IPS-15b (cell line): ENCODE data around the gene DCAF6.

Source experiments
- H3K27me3 ChIP-seq: one replicate; pipeline ENCODE4 v1.6.1; 2013; ENCODE audit warnings: low read length; ENCODE audit not compliant: control insufficient read depth, insufficient read depth
- H3K36me3 ChIP-seq: one replicate; pipeline ENCODE4 v1.6.1; 2013; ENCODE audit warnings: low read length; ENCODE audit not compliant: control insufficient read depth, insufficient read depth
- H3K4me1 ChIP-seq: one replicate; pipeline ENCODE4 v1.6.1; 2013; ENCODE audit warnings: mild to moderate bottlenecking, low read length; ENCODE audit not compliant: control insufficient read depth, insufficient read depth
- H3K4me3 ChIP-seq: one replicate; pipeline ENCODE4 v1.5.1; 2013; ENCODE audit warnings: low read depth, low read length
- H3K9ac ChIP-seq: one replicate; pipeline ENCODE4 v1.6.1; 2013; ENCODE audit warnings: low read depth, mild to moderate bottlenecking, low read length
- H3K9me3 ChIP-seq: one replicate; pipeline ENCODE4 v1.6.1; 2013; ENCODE audit warnings: mild to moderate bottlenecking, low read length; ENCODE audit not compliant: control insufficient read depth, insufficient read depth

Gene DCAF6

DNA sequence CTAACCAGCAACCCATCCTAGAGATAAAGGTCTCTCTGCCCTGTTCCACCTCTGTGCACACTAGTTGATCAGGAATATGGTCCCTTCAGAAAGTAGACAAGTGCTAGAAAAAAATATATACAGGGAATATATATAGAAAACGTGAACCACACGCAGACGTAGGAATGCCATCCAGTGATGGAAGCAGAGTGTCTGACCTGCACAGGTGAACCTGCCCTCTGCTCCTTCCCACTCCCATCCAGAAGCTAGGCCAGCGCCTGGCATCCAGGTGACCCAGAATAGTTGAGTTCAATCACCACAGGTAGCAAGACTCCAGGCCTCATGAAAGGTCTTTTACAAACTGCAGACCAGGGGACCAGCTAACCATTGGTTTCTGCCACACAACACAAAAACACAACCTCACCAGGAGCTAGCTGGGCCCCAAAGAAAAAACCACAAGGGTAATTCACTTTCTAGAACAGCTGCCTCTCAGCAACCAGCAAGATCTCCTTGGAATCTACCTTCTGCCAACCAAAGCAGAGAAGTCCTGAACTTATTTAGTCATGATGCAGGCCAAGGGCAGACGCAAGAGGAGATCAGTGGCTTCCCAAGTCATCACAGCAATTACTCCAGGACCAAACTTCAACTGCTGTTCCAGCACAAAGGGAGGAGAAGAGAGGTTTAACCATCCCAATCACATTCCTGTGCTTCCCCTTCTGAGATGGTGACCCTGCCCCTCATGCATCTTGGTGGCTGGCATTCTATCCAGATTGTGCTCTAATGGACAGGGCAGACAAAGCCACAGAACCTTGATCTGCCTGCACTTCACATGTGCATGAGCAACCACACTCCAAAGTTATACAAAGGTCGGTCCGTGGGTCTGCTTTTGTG, 147.2 kb downstream of the DCAF6 start:
- Histone ChIP-seq H3K9me3 (no peaks in the 10 kb centered on the region), H3K27me3 (no peaks in the 10 kb centered on the region), H3K36me3 (no peaks in the 10 kb centered on the region), H3K9ac (no peak overlapping the region), H3K4me3 (no peak overlapping the region), H3K4me1 (peaks cover 2% of the 10 kb centered on the region)

DNA sequence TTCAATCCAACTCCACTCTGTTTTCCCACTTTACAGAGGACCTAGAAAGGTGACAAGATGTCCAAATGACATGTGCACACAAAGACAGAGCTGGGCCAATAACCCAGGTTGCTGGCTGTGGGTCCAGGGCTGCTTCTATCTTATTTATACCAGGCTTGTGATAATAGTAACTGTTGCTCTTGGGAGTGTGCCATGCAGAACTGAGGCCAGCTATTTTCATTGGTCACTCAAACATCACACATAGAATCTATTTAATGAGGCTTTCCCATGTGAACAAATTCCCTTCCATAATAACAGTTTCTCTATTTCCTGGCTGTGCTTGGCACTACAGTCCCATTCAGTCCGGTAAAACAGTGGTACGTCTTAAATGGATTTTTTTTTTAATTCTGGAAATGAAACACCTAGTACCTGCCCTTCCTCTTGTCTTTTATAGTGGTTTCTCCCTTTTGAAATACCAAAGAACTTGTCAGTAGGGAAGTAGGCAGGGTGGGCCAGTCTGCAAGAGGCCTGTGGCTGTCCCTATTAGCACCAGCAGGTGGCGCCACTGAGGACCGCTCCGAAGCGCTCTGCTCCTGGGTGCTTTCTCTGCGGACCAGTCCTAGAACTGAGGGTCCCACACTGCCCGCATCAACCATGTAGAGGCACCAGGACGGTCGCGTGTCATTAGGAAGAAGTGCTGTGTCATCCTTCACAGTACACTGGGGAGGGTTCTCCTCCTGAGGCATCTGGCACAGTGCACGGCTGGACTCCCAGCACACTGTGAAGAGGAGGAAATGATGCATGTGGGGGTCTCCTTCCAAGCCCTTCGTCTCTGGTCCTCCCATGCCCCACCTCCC, 148.1 kb downstream of the DCAF6 start:
- Histone ChIP-seq H3K27me3 (no peaks in the 10 kb centered on the region), H3K9me3 (no peaks in the 10 kb centered on the region), H3K4me3 (no peak overlapping the region), H3K9ac (no peak overlapping the region), H3K4me1 (peaks cover 2% of the 10 kb centered on the region), H3K36me3 (no peaks in the 10 kb centered on the region)

DNA sequence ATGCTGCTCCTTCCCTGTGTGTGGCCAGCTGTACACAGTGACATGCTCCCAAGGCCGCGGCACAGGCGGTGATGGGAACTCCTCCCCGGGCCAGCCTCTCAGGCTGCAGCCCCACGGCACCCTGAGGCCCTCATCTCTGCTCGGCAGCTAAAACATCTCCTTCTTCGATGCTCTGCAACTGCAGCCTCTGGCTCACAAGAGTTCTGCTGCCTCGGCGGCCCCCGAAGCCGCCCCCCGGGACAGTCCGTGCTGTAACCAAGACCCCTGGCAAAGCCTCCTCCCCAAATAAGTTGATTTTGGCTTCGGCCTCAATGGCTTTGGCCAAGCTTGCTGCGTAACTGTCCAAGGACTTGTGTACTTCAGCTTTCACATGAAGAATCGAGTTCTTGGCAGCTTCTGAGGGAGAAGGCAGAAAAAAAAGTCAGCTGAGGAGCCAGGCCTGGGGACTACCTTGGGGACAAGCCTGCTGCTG, 149.0 kb downstream of the DCAF6 start:
- H3K27me3 ChIP-seq: no peaks in the 10 kb centered on the region
- H3K9me3 ChIP-seq: no peaks in the 10 kb centered on the region
- peaks cover 2% of the 10 kb centered on the region for H3K4me1 ChIP-seq
- H3K4me3 ChIP-seq: no peak overlapping the region
- no peak overlapping the region for H3K9ac ChIP-seq
- H3K36me3 ChIP-seq: no peaks in the 10 kb centered on the region

DNA sequence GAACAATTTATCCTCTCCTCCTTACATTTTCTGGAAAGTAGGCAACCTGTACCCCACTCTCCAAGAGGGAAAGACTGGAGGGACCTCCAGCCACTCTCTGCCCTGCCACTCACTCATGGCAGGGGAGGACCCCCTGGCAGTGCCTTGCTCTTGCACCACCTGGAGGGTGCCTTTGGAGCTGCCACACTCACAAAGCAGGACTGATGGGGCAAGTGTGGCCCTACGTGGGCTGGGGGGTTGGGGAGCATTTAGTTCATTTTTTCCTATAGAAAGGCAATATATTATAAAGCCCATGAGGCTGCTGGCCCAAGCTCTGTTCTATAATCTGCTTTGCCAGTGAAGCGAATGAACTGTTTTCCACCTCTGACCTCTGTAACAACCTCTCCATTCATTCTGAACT, 150.0 kb downstream of the DCAF6 start:
- H3K4me1 ChIP-seq: peaks cover 2% of the 10 kb centered on the region
- H3K9me3 ChIP-seq: no peaks in the 10 kb centered on the region
- no peaks in the 10 kb centered on the region for H3K27me3 ChIP-seq
- no peaks in the 10 kb centered on the region for H3K36me3 ChIP-seq
- no peak overlapping the region for H3K9ac ChIP-seq
- no peak overlapping the region for H3K4me3 ChIP-seq

DNA sequence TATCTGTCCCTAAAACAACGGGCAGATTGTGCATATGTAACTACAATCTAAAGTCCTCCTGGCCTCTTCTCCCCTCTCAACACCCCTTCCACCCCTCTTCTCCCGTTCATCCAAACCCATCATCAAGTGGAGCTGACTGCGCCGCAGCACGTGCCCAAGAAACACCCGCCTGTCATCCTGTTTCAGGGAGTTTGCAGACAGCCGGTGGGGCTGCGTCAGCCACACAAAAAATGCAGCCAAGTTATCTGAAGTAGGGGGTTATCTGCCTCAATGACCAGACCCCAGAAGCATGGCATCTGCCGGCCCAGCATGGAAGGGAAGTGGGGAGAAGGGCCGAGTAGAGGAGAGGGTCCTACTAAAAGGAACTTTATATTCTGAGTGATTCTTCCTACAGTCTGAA, 151.2 kb downstream of the DCAF6 start:
- Histone ChIP-seq H3K4me3 (no peak overlapping the region), H3K9ac (no peak overlapping the region), H3K36me3 (no peaks in the 10 kb centered on the region), H3K27me3 (no peaks in the 10 kb centered on the region), H3K9me3 (no peaks in the 10 kb centered on the region), H3K4me1 (peaks cover 4% of the 10 kb centered on the region)

DNA sequence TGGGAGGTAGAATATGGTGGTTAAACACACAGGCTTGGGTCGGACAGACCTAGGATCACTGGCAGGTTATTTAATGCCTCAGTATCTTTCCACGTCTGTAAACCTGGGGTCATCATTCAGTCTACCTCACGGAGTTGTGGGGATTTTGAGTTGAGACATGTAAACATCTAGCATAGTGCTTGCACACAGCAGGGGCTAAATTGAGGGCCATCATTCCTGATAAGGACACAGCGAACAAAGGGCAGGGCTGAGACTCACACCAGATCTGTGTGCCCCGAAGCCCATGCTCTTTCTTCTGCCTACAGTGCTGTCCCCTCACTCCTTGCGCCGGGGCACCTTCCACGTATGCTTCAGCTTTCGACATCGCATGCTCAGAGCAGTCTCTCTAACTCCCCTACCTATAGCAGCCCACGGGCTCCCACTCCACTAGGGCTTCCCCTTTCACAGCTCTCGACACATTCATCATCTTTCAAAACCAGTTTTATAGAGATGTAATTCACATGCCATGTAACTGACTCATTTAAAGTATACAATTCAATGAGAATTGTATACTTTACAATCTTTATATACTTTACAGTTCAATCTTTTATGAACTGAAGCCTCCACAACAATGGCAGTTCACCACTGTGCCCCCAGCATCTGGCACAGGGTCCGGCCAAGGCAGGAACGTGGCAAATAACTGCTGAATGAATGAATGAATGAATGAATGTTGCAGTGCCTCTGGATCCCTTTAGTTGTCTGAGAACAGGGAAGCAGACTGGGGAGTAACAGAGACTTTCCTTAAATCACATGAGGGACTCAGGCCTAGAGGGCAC, 152.2 kb downstream of the DCAF6 start:
- no peak overlapping the region for H3K4me3 ChIP-seq
- H3K4me1 ChIP-seq: peaks cover 4% of the 10 kb centered on the region
- H3K27me3 ChIP-seq: no peaks in the 10 kb centered on the region
- no peaks in the 10 kb centered on the region for H3K36me3 ChIP-seq
- H3K9me3 ChIP-seq: no peaks in the 10 kb centered on the region
- H3K9ac ChIP-seq: no peak overlapping the region

DNA sequence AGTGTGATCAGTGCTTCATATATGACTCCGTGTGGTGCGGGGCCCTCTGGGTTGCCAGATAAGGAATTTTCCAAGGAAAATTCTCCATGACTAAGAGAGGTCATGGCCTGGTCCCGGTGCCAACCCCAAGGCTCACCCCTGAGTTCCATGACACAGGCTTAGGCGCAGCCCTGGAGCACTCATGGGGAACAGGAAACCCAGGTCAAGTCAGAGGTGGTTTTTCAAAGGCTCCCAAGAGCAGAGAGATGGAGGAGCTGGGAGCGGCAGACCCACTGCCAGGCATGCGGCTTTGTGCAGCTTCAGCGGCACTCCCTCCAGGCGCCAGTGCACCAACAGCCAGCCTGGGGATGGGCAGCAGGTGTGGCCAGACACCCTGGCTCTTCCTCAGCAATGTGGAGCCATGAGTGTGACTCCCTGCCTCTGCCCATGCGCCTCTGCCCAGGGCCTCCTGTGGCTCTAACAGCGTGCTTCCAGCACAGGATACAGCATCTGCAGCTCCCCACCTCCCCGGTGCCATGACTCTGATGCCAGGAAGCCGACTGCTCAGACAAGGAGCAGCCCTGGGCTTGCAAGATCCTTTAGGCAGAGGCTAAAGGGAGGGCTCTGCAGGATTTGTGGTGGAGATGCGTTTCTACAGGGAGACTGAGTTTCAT, 153.0 kb downstream of the DCAF6 start:
- H3K9me3 ChIP-seq: no peaks in the 10 kb centered on the region
- H3K27me3 ChIP-seq: no peaks in the 10 kb centered on the region
- H3K36me3 ChIP-seq: no peaks in the 10 kb centered on the region
- H3K9ac ChIP-seq: no peak overlapping the region
- no peak overlapping the region for H3K4me3 ChIP-seq
- peaks cover 4% of the 10 kb centered on the region for H3K4me1 ChIP-seq

DNA sequence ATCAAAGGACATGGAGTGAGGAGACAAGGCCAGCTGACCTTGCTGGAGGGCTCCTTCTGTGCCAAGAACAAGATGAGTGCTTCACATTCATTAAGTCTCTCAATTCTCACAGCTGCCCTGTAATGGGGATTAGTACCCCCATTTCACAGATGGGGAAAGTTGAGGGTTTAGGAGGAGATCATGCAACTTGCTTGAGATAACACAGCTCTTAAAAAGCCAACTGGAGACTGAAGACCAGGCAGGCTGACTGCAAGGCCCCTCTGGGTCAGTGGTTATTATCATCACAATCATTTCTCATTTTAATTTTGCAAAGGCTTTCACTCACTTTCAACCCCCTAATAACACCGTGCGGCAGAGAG, 153.5 kb downstream of the DCAF6 start:
- H3K27me3 ChIP-seq: no peaks in the 10 kb centered on the region
- no peak overlapping the region for H3K4me3 ChIP-seq
- no peak overlapping the region for H3K9ac ChIP-seq
- no peaks in the 10 kb centered on the region for H3K9me3 ChIP-seq
- no peaks in the 10 kb centered on the region for H3K36me3 ChIP-seq
- peaks cover 2% of the 10 kb centered on the region for H3K4me1 ChIP-seq

DNA sequence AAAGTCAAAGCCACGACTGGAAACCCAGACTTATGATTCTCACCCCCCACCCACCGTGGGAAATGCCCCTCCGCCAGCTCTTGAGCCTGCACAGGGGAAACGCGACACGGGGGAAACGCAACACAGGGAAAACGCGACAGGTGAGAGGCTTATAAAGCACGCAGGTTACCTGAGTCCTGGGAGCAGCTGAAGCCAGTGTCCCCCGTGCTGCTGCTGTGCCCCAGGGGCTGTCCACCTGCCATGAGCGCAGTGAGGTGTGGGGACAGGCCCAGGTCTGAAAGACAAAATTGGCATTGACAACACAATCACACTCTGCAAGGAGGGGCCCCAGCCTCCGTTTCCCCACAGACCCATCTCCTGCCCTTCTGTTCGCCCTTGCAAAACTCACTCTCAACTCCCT, 153.9 kb downstream of the DCAF6 start:
- Histone ChIP-seq H3K4me3 (no peak overlapping the region), H3K4me1 (peaks cover 2% of the 10 kb centered on the region), H3K27me3 (no peaks in the 10 kb centered on the region), H3K36me3 (no peaks in the 10 kb centered on the region), H3K9ac (no peak overlapping the region), H3K9me3 (no peaks in the 10 kb centered on the region)

DNA sequence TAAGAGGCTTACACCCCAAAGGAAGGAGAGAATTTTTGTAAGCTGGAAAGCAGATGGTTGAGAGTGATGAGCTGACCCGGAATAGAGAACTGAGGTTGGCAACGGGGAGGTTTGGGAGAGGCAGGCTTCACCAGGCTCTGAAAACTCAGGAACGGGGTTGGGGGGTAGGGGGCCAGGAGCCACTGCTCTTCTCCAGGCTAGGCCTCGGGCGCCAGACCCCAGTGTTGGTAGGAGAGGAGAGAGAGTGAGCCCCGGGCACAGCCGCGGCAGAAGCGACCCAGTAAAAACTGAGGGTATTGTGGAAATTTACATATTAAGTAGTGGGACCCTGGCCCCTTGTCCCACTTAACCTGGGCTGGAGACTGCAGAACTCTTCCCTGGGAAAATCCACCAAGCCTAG, 154.6 kb downstream of the DCAF6 start:
- no peaks in the 10 kb centered on the region for H3K9me3 ChIP-seq
- no peak overlapping the region for H3K4me3 ChIP-seq
- no peak overlapping the region for H3K9ac ChIP-seq
- peaks cover 2% of the 10 kb centered on the region for H3K4me1 ChIP-seq
- H3K27me3 ChIP-seq: no peaks in the 10 kb centered on the region
- no peaks in the 10 kb centered on the region for H3K36me3 ChIP-seq
